Mesendoderm (in vitro differentiated cells): ENCODE data around the gene PSAPL1. TPM values are rescaled to one million over a fixed set of nuclear protein-coding genes. Genes with fewer than 3 reads are reported as not detected.

Source experiments
- DNase-seq: peaks from one replicate; pipeline ENCODE4 v3.0.0; 2013
- H2AK5ac ChIP-seq: 2 replicates; pipeline ENCODE4 v1.6.1; 2013; ENCODE audit warnings: low read length, inconsistent platforms
- H2BK120ac ChIP-seq: 2 replicates; pipeline ENCODE4 v1.6.1; 2013; ENCODE audit warnings: low read depth, mild to moderate bottlenecking, low read length, moderate library complexity, mixed read lengths
- H2BK15ac ChIP-seq: replicated peaks from 2 replicates; pipeline ENCODE4 v1.6.1; 2013; ENCODE audit warnings: low read depth, mild to moderate bottlenecking, moderate library complexity
- H2BK5ac ChIP-seq: 2 replicates; pipeline ENCODE4 v1.6.1; 2013; ENCODE audit warnings: low read length, inconsistent platforms
- H3K18ac ChIP-seq: 2 replicates; pipeline ENCODE4 v1.6.1; 2013; ENCODE audit warnings: mild to moderate bottlenecking, low read length, mixed read lengths
- H3K23ac ChIP-seq: one replicate; pipeline ENCODE4 v1.6.1; 2013; ENCODE audit warnings: low read length
- H3K27ac ChIP-seq: 2 replicates; pipeline ENCODE4 v1.5.1; 2013; ENCODE audit warnings: low read depth, mild to moderate bottlenecking, inconsistent platforms, low read length, moderate library complexity
- H3K27me3 ChIP-seq: 2 replicates; pipeline ENCODE4 v1.6.1; 2013; ENCODE audit warnings: low read length, control low read depth, mild to moderate bottlenecking, inconsistent platforms; ENCODE audit not compliant: insufficient read depth, poor library complexity
- H3K36me3 ChIP-seq: 2 replicates; pipeline ENCODE4 v1.6.1; 2013; ENCODE audit warnings: low read length, inconsistent platforms; ENCODE audit not compliant: control insufficient read depth, insufficient read depth
- H3K4ac ChIP-seq: one replicate; pipeline ENCODE4 v1.6.1; 2013; ENCODE audit warnings: low read depth, mild to moderate bottlenecking, low read length, moderate library complexity
- H3K4me1 ChIP-seq: 2 replicates; pipeline ENCODE4 v1.6.1; 2013; ENCODE audit warnings: low read depth, low read length, inconsistent platforms; ENCODE audit not compliant: control insufficient read depth
- H3K4me2 ChIP-seq: 2 replicates; pipeline ENCODE4 v1.6.1; 2013; ENCODE audit warnings: low read length
- H3K4me3 ChIP-seq: 2 replicates; pipeline ENCODE4 v1.5.1; 2013; ENCODE audit warnings: mild to moderate bottlenecking, low read length
- H3K56ac ChIP-seq: one replicate; pipeline ENCODE4 v1.6.1; 2013; ENCODE audit warnings: low read length
- H3K79me1 ChIP-seq: 2 replicates; pipeline ENCODE4 v1.6.1; 2013; ENCODE audit warnings: low read length, inconsistent platforms
- H3K79me2 ChIP-seq: 2 replicates; pipeline ENCODE4 v1.6.1; 2013; ENCODE audit warnings: mild to moderate bottlenecking, low read length; ENCODE audit not compliant: control insufficient read depth, insufficient read depth
- H3K9ac ChIP-seq: 2 replicates; pipeline ENCODE4 v1.6.1; 2013; ENCODE audit warnings: low read length, inconsistent platforms
- H4K5ac ChIP-seq: one replicate; pipeline ENCODE4 v1.6.1; 2013; ENCODE audit warnings: low read length
- H4K8ac ChIP-seq: one replicate; pipeline ENCODE4 v1.6.1; 2013; ENCODE audit warnings: low read depth, mild to moderate bottlenecking, control low read depth, low read length, moderate library complexity
- WGBS: extraction: QIAGEN DNeasy Blood & Tissue Kit; methylation state at CpG from one replicate; pipeline ENCODE4 v1.1.7; 2013; ENCODE audit warnings: low lambda C conversion rate, missing lambda C conversion rate; ENCODE audit not compliant: insufficient coverage; ENCODE audit errors: extremely low coverage; 5-methylcytosine and 5-hydroxymethylcytosine counted together
- small RNA-seq: library from polyadenylated mRNA; stranded (forward); fragments of <200 nt; extraction: miRNeasy Mini kit (QIAGEN cat#:217004); gene quantifications from one replicate; pipeline ENCODE3, GENCODE V24; 2013; ENCODE audit not compliant: insufficient read depth

PSAPL1 gene

DNA sequence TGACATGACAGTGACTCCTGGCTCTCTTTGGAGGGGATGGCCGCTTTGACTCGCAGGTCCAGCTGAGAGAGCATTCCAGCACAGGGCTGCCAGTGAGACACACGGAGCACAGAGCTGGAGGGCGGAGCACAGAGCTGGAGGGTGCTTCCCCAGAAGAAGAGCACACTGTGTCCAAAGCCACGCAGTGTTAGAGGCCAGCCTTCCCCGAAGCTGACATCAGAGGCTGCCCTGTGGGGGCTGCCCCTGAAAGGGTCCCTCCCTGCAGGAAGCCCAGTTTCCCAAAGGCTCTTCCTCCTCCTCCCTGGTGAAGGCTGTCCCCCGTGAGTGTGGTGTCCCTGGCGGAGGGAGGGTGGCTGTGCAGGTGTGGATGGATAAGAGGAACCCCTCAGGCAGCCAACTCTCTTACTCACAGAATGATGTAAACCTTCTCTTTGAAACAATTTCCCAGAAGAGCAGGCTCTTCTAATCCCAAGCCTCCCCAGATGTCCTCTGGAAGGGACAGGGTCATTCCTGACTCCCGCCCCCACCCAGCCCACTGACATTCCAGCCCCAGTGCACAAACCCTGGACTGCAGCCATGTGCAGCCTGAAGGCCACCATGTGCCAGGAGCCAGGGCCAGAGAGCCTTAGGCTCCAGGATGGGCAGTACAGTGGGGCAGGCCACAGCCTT lies 53.4 kb downstream of the PSAPL1 start:
- DNase-seq: no peak
- H3K56ac ChIP-seq: no peak overlapping the region
- no peak overlapping the region for H2BK5ac ChIP-seq
- H2BK120ac ChIP-seq: no peak overlapping the region
- no peak overlapping the region for H4K8ac ChIP-seq
- no peak overlapping the region for H3K4me3 ChIP-seq
- H3K79me1 ChIP-seq: no peaks in the 10 kb centered on the region
- H3K4me1 ChIP-seq: no peaks in the 10 kb centered on the region
- no peak overlapping the region for H2BK15ac ChIP-seq
- H2AK5ac ChIP-seq: no peak overlapping the region
- H3K18ac ChIP-seq: no peak overlapping the region
- H3K4ac ChIP-seq: no peak overlapping the region
- no peaks in the 10 kb centered on the region for H3K79me2 ChIP-seq
- H3K23ac ChIP-seq: no peak overlapping the region
- H3K27me3 ChIP-seq: no peaks in the 10 kb centered on the region
- no CpG with 5 or more reads among the region's 9 CpGs for WGBS
- no peak overlapping the region for H3K9ac ChIP-seq
- no peaks in the 10 kb centered on the region for H3K36me3 ChIP-seq
- no peak overlapping the region for H4K5ac ChIP-seq
- H3K4me2 ChIP-seq: no peak overlapping the region
- H3K27ac ChIP-seq: no peak overlapping the region

Small RNA genes within 50 kb of the gene (small RNA-seq; reads per million reads assigned to genes)
- not detected for gene MIR4274
